HFFc6 (cell line): ENCODE data around the gene CSNK1G3. TPM values are rescaled to one million over a fixed set of nuclear protein-coding genes. Genes with fewer than 3 reads are reported as not detected.
A peak's percentile ranks its signal among the peaks of the same experiment; 100 is the strongest.

Experiments used
- DNase-seq: peaks from one replicate; pipeline ENCODE4 v3.0.0-alpha.2; 2018
- H3K27ac Mint-ChIP-seq: 2 replicates; pipeline ENCODE4 v1.8.0; 2020; ENCODE audit warnings: mild to moderate bottlenecking, mixed read lengths
- H3K27me3 Mint-ChIP-seq: 2 replicates; pipeline ENCODE4 v1.8.0; 2021; ENCODE audit warnings: mild to moderate bottlenecking, moderate library complexity, mixed read lengths; ENCODE audit not compliant: insufficient read depth
- H3K36me3 Mint-ChIP-seq: 2 replicates; pipeline ENCODE4 v1.8.0; 2021; ENCODE audit warnings: low read depth, mixed read lengths
- H3K4me1 Mint-ChIP-seq: 2 replicates; pipeline ENCODE4 v1.8.0; 2020; ENCODE audit warnings: low read depth, mixed read lengths
- H3K4me3 Mint-ChIP-seq: 2 replicates; pipeline ENCODE4 v1.8.0; 2020; ENCODE audit warnings: mild to moderate bottlenecking, moderate library complexity, mixed read lengths
- H3K9me3 Mint-ChIP-seq: 2 replicates; pipeline ENCODE4 v1.8.0; 2020; ENCODE audit warnings: mild to moderate bottlenecking, mixed read lengths
- total RNA-seq, 6 experiments: library from RNA; stranded (reverse); fragmentation: NEBNext Ultra II Directional; extraction: Animal tissue kit (Norgen Biotek cat#: 25700); gene quantifications; 2 replicates in 1 of 6; 3 replicates in 5 of 6; pipeline ENCODE4 v1.2.3, GENCODE V29; 2021
- TF ChIP-seq, protein P1 (sequence below): fragments of 200-600 bp; sonication (generic); IDR thresholded peaks from 2 replicates; pipeline ENCODE4 v1.5.0; 2021; ENCODE audit warnings: antibody characterized with exemption, mild to moderate bottlenecking

The CSNK1G3 gene
- total RNA-seq, 6 experiments from 2014 or later = 28.9 to 40.0 (median 33.3) TPM

DNA sequence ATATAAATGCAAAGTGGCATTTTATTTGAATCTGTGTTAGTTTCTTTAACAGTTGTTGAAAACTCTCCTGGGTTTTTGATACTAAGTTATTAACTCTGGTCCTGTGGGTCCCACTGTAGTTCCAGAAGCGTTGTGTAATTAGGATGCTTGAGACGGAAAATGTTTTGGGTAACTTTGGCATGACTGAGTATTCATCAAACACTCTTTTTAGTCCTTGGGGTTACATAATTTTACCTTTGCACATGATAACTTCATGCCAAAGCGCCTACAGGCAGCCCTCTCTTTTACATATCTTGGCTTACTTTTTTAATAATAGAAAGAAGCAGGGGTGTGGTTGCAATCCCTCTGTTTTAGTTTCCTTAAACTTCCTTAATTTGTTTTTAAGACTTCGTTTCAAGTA, 12.2 kb downstream of the CSNK1G3 start:
- no peak overlapping the region for H3K4me3 Mint-ChIP-seq
- TF ChIP-seq, protein P1, sequence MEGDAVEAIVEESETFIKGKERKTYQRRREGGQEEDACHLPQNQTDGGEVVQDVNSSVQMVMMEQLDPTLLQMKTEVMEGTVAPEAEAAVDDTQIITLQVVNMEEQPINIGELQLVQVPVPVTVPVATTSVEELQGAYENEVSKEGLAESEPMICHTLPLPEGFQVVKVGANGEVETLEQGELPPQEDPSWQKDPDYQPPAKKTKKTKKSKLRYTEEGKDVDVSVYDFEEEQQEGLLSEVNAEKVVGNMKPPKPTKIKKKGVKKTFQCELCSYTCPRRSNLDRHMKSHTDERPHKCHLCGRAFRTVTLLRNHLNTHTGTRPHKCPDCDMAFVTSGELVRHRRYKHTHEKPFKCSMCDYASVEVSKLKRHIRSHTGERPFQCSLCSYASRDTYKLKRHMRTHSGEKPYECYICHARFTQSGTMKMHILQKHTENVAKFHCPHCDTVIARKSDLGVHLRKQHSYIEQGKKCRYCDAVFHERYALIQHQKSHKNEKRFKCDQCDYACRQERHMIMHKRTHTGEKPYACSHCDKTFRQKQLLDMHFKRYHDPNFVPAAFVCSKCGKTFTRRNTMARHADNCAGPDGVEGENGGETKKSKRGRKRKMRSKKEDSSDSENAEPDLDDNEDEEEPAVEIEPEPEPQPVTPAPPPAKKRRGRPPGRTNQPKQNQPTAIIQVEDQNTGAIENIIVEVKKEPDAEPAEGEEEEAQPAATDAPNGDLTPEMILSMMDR = no peak
- DNase-seq = no peak
- no peak overlapping the region for H3K27ac Mint-ChIP-seq
- H3K27me3 Mint-ChIP-seq = no peaks in the 10 kb centered on the region
- no peaks in the 10 kb centered on the region for H3K36me3 Mint-ChIP-seq
- no peaks in the 10 kb centered on the region for H3K9me3 Mint-ChIP-seq
- H3K4me1 Mint-ChIP-seq = peaks cover 14% of the 10 kb centered on the region

DNA sequence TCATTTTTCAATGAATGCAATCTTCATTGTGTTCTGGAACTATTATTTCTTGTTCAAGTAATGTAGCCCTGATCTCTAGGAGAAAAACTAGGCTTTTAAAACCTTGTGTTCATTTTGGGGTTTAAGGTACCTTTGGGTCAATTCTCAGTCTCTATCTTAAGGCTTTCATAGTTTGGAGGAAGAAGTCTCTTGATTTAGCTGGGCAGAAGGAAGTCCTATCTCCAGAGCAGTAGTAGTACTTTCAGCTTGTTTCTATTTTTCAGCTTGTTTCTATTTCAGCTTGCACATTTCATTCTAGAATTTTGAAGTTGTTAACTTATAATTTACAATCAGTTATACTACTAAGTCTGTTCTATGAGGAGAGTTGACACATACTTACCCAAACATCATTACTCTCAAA, 15.2 kb downstream of the CSNK1G3 start:
- no peak for DNase-seq
- TF ChIP-seq, protein P1 = no peak
- Mint-ChIP-seq H3K9me3 (no peaks in the 10 kb centered on the region), H3K4me3 (no peak overlapping the region), H3K27me3 (no peaks in the 10 kb centered on the region), H3K36me3 (no peaks in the 10 kb centered on the region), H3K4me1 (peaks cover 14% of the 10 kb centered on the region), H3K27ac (no peak overlapping the region)

DNA sequence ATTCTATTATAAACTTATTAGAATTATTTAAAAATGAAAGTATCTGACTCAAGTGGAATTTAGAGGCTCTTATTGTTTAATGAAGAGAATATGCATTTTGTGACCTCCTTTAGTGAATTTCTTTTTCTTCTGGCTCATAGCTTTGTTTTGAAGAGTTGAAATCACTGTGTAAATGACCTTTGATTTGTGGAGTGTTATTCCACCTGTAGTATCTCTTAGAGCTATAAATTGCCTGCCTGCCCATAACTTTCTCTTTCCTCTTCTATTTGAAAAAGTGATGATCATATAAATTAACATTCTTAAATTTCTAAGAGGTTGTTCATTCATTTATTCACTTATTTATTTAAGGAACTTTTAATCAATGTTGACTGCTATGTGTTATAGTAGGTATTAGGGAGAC, 16.1 kb downstream of the CSNK1G3 start:
- H3K4me1 Mint-ChIP-seq = peaks cover 14% of the 10 kb centered on the region
- no peak for DNase-seq
- H3K27me3 Mint-ChIP-seq = no peaks in the 10 kb centered on the region
- peak overlapping the region; percentile 20; the same call in 1 of the 2 replicates for H3K4me3 Mint-ChIP-seq
- H3K9me3 Mint-ChIP-seq = no peaks in the 10 kb centered on the region
- no peak overlapping the region for H3K27ac Mint-ChIP-seq
- TF ChIP-seq, protein P1 = no peak
- H3K36me3 Mint-ChIP-seq = no peaks in the 10 kb centered on the region

DNA sequence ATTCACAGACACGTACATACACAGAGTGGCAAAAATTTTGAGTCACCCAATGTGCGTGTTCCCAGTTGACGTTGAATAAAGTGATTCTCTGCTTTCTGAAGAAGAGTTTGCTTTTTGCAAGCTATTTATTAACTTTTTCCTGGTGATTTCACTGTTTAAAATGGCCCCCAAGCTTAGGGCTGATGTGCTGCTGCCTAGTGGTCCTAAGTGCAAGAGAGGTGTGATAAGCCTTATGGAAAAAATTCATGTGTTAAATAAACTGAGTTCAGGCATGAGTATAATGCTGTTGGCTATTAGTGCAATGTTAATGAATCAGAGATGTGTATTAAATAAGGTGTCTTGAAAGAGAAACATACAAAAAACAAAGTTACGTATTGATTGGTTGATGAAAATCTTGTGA, 16.9 kb downstream of the CSNK1G3 start:
- Mint-ChIP-seq H3K36me3 (no peaks in the 10 kb centered on the region), H3K27me3 (no peaks in the 10 kb centered on the region), H3K9me3 (no peaks in the 10 kb centered on the region), H3K4me3 (no peak overlapping the region), H3K27ac (no peak overlapping the region), H3K4me1 (peaks cover 14% of the 10 kb centered on the region)
- no peak for DNase-seq
- TF ChIP-seq, protein P1 = no peak

DNA sequence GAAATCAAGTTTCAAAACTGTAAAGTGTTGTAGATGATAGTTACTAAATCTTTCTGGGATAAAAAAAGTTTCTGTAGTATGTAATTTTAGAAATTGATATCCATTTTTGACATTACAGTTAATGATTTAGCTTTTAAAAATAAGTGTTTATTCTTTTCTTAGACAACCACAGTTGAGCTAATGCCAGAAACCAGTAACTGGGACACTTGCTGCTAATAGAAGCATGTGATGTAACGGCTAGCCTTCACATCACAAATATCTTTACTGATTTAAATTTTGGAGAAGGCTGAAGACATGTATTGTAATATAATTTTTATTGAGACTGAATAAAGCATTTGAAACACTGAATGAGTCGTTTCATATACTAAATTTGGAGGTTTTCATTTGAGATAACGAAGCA, 18.8 kb downstream of the CSNK1G3 start:
- Mint-ChIP-seq H3K27me3 (no peaks in the 10 kb centered on the region), H3K4me3 (no peak overlapping the region), H3K36me3 (no peaks in the 10 kb centered on the region), H3K4me1 (peaks cover 14% of the 10 kb centered on the region), H3K27ac (no peak overlapping the region), H3K9me3 (no peaks in the 10 kb centered on the region)
- no peak for DNase-seq
- TF ChIP-seq, protein P1 = no peak

DNA sequence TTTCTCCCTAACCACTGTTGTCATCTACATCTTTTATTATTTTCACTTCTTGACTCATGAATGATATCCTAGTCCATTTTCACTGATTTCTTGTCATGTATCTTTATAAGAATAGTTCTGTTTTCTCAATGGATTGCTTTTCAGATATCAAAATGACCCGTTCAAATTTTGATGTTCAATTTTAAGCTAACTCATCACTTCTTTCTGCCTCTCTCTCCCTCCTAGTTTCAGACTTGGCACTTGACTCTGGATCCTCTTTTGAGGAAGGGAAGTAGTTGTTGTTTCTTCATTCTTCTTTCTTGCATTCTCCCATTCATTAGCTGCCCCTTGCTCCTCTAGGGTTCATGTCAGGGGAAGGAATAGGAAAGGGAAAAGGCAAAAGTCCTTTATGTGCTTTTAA, 23.7 kb downstream of the CSNK1G3 start:
- no peaks in the 10 kb centered on the region for H3K36me3 Mint-ChIP-seq
- H3K4me1 Mint-ChIP-seq = no peaks in the 10 kb centered on the region
- no peak for DNase-seq
- no peak overlapping the region for H3K27ac Mint-ChIP-seq
- no peak overlapping the region for H3K4me3 Mint-ChIP-seq
- TF ChIP-seq, protein P1 = no peak
- no peaks in the 10 kb centered on the region for H3K9me3 Mint-ChIP-seq
- no peaks in the 10 kb centered on the region for H3K27me3 Mint-ChIP-seq
